Limb (tissue), 2 donors: ENCODE results near the gene USF1.
"Not testable (repeated sequence)": the region's sequence is repeated elsewhere in the genome, so short reads cannot be mapped to it uniquely, and the experiment has no call there.

Source experiments
- DNase-seq, 2 donors: peaks; one replicate each; pipeline ENCODE4 v3.0.0-alpha.2; 2016; ENCODE audit errors: extremely low spot score in 2 of 2

USF1 gene

DNA sequence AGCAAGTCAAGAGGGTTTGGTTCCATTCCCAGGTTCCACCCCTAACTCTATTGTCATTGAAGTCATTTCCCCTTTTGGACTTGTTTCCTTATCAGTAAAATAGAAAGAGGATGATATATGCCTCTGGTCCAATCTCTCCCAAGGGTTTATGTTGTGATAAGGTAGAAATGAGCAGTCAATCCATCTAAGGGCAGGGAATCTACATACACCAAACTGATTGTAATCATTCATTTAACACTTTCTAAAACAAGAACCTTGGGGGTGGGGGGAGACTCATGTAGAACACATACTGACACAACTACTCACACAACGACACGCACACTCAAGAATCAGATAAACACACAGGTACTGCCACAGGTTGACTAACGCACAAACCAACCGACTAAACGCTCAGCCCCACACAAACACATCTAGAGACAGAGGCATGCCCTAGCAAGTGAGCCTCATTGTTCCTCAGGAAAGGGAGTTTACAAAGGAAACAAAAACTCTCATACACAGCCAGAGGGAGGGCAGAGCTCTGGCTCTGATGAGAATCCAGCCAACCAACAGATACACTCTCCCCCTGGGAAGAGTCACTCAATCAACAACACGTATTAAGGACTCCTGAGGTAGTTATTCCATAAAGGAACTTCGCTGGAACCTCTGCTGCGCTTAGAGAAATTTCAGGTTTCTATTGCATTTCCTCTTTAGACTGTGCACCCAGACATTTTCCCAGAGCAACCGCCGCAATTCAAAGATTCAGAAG, 25.9 kb downstream of the USF1 start:
- DNase-seq: no peak

DNA sequence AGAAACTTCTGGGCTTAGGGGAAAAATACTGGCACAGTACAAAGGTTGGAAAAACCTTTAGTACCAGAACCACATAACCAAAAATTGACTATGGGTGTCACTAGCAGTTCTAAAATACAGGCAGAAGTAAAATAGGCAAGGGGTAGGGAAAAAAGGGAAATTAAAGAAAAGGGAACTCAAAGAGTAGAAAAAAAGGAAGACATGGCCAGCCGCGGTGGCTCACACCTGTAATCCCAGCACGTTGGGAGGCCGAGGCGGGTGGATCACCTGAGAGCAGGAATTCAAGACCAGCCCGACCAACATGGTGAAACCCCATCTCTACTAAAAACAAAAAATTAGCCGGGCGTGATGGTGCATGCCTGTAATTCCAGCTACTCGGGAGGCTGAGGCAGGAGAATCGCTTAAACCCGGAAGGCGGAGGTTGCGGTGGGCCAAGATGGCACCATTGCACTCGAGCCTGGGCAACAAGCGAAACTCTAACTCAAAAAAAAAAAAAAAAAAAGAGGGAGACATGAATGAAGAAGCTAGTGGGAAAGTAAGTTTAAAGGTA, 26.6 kb downstream of the USF1 start:
- DNase-seq: not testable (repeated sequence)

DNA sequence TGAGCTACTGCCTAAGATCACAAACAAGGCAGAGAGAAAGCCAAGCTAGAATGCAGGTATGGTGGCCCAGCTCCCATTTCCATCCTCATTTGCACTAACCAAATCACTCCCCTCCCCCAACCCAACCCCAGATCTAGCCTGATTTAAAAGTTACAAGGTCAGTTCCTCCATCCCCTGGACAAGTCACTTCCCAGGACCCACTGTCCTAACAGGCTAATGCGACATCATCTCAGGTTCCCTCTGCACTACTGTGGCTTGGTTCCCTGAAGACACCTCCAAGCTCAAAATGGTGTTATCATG, 27.2 kb downstream of the USF1 start:
- no peak for DNase-seq

DNA sequence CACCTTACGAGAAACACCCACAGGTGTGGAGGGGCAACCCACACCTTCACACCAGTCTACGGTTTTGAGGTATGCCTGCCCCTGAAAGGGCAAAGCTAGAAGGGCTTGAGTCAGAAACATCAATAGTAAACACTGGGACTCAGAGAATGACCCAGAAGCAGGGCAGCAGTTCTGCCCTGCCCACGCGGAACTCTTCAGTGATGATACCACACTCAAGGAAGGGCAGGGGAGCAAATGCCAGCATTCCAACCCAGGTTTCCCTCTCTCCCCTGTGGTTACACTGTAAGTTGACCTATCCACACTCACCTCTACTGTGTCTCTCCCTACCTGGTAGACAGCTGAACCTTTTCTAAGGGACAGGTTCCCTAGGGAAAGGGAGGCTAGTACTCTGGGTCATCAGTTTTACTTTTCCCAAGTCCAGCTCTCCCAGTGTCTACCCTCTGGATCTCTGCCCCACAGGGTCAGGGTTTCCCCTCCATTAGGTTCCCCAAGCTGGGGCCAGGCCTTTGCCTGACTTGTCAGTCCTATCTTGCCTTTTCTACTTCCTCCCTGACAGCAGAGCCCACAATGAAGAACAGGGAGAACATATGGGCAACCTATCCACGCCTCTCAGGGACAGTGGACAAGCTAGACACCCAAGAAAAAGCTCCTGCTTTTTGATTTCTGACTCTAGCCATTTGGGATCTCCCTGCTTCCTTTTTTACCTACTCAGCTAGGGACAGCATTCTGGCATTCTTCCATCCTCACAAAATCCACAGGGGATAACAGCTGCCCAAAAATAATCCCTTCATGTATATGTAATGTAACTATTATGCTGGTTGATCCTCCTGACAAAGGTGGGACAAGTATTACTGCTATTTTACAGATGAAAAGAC, 27.8 kb downstream of the USF1 start:
- no peak for DNase-seq

DNA sequence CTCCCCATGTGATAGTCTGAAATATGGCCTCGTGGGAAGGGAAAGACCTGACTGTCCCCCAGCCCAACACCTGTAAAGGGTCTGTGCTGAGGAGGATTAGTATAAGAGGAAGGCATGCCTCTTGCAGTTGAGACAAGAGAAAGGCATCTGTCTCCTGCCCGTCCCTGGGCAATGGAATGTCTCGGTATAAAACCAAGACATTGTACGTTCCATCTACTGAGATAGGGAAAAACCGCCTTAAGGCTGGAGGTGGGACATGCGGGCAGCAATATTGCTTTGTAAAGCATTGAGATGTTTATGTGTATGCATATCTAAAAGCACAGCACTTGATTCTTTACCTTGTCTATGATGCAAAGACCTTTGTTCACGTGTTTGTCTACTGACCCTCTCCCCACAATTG, 28.6 kb downstream of the USF1 start:
- not testable (repeated sequence) for DNase-seq

DNA sequence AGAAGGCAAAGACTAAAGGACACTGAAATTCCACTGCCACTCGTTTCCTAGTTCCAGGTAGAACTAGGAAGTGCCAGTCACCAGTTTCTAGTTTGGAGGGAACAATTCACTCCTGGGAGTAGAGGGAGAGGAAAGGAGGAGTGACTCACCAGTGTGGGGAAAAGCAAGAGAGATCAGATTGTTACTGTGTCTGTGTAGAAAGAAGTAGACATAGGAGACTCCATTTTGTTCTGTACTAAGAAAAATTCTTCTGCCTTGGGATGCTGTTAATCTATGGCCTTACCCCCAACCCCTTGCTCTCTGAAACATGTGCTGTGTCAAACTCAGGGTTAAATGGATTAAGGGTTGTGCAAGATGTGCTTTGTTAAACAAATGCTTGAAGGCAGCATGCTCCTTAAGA, 29.1 kb downstream of the USF1 start:
- DNase-seq: not testable (repeated sequence)

DNA sequence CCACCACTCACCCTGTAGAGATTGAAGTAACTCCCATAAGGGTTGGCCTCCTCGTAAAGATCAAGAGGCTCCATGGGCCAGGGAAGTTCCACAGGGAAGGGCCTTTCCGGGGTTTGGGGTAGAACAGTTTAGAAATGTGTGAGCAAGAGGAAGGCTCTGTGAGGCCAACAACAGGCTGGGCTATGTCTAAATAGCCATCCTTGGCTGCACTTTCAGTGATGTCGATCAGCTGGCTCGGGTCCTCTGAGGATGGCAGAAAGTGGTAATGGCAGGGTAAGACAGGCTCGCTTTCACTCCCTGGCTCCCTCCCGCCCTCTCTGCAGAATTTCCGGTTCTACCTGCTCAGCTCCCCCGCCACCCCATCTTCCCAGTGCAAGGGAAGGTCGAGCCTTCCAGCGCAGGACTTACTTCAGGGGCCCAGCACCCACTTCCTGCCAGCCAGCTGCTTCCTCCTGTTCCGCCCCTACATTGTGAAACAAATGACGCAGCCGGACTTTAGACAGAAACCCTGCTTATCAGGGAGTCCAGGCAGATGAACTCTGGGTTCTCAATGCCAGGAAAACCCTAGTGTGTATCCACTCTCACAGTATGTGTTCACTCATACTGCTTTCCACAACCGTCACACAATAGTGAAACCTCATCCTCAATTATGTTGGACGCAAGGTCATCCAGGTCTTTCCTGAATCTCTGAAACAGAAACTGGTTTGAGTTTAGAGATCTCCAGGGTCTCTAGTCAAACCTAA, 32.1 kb downstream of the USF1 start:
- peak in 1 of 2 donors; percentile 47 for DNase-seq

DNA sequence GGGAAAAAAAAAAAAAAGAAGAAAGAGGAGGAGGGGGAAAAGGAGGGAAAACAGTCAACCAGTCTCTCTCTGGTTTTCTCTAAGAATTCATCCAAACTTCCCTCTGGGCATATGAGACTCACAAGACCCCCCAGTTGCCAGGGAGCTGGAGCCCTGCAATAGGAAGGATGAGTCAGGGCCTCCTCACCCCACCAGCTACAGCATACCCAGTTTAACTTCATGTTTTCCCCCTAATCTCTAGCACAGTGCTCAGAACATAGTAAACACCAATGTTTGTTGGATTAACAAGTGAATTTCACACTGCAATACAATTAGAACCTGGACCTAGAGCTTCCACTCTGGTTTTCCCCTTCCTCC, 32.7 kb downstream of the USF1 start:
- DNase-seq: no peak

DNA sequence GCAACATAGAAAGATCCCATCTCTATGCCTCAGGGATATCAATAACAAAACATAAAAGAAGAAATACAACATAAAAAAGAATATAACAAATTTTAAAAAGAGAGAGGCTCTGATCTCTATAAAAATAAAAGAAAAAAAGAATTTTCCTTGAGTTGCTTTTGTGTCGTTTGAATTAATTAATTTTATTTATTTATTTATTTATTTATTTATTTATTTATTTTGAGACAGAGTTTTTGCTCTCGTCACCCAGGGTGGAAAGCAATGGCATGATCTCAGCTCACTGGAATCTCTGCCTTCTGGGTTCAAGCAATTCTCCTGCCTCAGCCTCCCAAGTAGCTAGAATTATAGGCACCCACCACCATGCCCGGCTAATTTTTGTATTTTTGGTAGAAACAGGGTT, 33.4 kb downstream of the USF1 start:
- DNase-seq: no peak

DNA sequence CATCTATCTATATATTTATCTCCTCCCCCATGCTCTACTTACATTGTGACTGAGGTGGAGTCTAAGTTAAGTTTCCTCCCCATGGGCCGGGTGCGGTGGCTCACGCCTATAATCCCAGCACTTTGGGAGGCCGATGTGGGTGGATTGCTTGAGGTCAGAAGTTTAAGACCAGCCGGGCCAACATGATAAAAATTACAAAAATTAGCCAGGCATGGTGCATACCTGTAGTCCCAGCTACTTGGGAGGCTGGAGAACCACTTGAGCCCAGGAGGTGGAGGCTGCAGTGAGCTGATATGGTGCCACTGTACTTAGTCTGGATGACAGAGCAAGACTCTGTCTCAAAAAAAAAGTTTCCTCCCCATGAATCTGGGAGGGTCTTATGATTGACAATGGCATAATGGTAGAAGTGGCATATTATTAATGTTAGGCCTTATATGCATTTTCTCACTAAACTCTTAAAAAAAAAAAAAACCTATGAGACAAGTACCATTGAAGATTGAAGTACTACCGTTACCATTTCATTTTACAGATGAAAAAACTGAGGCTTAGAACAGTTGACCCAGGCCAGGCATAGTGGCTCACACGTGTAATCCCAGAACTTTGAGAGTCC, 36.1 kb downstream of the USF1 start:
- no peak for DNase-seq

DNA sequence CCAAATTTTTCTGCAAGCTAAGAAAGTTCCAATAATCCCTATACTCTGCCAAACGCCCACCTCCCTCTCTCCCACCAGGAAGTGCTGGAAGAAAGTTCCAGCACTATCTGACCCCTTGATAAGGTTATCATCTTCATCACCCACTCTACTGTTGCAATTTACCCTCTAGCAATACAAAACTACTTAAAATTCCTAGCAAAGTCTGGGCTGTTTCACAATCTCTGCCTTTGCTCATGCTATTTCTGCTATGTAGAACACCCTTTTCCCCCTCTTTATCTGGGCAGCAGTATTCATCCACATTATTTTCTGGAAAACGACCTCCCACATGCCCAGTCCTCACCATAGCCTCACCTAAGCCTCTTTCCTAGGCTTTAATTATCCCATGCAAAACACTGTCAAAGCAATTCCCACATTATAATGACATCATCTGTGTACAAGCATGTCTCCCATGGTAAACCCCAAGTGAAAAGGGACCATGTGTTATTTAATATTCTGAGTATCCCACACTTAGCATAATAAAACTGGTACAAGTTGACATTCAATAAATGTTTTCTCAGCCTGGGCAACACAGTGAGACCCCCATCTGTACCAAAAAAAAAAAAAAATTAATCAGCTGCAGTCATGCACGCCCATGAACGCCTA, 36.8 kb downstream of the USF1 start:
- no peak for DNase-seq

DNA sequence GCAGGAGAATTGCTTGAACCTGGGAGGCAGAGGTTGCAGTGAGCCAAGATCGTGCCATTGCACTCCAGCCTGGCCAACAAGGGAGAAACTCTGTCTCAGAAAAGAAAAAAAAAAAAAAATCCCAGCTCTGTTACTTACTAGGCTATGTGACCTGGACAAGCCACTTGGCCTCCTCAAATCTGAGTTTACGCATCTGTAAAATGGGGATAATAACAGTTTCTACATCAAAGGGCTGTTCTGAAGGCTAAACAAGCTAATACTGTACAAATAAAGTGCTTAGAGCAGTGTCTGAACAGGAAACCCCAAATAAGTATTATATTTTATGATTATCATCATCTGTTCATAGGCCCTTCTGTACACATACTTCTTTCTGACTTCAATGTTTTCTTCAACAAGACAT, 38.4 kb downstream of the USF1 start:
- no peak for DNase-seq

DNA sequence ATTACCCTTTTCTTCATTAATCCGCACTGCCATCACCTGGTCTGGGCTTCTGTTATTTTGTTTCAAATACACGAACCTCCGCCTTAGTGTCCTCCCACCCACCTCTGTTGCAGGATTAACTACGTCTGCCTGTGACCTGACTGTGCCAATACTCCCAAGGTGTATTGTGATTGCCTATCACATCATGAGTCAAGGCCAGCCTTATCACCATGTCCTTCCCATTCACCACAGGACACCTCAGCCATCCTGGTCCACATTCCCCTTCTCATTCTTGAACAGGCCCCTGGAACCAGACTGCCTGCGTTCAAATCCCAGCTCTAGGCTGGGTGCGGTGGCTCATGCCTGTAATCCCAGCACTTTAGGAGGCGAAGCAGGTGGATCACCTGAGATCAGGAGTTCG, 39.2 kb downstream of the USF1 start:
- no peak for DNase-seq

DNA sequence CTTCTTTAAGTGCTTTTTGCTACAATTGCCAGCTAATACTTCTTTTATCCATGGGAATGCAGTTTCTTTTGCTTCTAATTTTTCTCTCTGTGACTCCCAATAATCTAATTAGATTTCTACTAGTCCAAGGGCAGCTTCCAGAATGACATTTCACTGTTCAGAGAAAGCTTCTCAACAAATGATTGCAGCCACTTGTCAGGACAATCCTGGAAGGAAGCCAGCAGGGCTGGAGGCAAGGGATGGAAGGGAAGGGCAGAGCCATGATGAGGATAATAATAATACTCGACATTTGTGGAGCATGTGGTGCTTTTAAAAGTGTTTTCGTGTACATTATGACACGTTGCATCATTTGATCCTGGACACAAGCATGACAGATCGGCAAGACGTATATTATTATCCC, 44.3 kb downstream of the USF1 start:
- DNase-seq: no peak

DNA sequence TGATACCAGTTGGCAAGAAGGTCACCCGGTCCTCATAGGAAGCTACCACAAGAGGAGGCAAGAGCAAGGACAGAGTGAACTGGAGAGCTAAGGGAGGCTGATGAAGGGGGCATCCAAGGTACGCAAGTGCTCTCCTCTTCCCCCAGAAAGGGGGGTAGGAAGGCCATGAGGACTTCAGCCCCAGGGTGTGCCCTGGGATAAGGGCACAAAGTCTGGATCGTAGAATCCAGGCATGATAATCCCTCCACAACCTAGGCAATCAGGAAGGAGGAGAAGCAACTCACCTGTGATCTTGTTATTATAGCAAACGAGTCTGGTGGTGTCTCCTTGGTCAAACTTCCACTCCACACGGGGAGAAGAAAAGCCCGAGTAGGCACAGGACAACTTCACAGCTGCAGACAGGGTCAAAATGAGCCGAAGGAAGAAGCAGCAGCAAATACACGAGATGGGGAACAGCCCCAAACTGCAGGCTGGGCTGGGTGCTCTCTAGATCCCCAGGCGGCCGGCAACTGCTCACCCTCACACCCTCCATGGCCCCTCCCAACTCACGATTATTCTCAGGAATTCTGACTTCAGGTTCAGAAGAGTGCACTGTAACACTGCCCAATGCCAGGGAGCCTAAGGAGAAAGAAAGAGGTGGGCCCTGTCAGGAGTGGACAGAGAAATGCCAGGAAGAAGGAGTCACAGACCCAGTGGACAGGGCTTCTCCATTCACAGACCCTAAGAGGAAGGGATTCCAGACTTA, 44.9 kb downstream of the USF1 start:
- no peak for DNase-seq

DNA sequence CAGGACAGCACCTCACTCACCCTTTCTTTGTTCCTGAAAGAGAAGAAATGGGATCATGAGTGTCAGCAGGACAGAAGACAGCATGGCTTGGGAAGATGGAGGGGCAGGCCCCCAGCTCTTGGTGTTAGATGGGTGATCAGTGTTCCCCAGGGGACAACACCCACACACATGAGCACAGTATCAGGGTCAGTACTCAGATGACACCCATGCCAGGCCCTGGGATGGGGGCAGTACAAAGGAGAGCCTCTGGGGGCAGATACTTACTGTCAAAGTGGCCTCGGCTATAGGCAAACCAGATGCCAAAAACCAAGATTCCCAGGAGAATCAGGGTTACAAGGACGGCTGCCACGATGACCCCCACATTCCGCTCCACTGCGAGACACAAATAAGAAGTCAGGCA, 46.4 kb downstream of the USF1 start:
- DNase-seq: no peak

DNA sequence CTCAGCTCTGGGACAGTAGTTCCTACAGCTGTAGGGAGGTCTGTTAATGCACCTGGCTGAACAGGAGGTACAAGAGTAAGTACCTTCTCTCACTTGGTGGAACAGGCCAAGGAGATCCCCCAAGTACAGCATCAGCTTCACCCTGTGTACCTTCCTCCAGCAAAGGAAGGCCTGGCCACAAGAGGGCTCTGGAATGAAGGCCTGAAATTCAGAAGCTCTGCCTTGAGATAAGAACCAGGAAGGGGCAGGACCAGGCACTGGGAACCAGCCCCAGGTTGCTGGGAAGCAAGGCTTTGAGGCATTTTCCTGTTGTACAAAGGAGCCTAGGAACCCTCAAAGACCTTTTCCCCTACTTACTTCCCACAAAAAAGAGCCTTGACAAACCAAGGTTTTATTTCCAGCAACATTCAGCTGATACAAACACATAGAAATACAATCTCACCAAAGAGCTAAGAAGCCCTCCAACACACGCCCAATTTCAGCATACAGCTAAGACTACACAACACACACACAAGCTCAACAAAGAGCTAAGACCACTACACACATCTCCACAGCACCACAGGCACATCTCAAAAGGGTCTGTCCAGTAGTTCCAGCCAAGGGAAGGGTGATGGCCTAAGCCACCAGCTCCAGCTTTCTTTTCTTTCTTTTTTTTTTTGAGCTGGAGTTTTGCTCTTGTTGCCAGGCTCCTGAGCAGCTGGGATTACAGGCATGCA, 48.3 kb downstream of the USF1 start:
- DNase-seq: peak in 1 of 2 donors; percentile 44

DNA sequence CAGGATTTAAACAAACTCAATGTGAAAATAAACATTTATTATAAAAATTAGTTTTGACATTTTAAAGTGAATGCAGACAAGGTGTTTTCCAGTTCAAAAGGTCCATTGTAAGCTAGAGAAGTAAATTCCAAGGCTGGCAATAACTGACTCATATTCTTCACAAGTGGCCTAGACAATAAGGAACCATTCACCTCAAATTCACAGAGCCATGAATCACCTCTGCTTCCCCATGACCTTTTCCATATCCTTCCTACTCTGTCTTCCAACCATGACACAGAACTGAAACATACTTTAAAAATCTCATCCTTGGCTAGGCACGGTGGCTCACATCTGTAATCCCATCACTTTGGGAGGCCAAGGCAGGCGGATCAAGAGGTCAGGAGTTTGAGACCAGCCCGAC, 49.6 kb downstream of the USF1 start:
- DNase-seq: no peak

DNA sequence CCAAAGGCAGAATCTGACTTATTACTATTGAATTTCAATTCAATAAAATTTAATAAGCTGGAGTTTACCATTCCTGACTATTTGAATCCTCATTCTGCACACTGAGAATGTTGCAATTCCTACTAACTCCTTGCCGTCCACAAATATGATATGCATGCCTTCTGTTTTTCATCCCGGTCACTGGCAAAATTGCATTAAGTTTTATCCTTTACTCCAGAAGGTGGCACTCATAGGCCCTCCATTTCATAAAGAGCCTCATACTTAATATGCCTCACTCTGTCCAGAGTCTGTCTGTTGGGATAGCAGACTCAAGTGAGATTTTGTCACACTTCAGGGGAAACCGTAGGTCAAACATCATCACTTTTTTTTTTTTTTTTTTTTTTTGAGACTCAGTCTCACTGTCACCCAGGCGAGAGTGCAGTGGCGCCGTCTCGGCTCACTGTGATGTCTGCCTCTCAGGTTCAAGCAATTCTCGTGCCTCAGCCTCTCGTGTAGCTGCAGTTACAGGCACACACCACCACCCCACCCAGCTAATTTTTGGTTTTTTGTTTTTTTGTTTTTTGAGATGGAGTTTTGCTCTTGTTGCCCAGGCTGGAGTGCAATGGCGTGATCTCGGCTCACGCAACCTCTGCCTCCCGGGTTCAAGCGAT, 52.1 kb downstream of the USF1 start:
- DNase-seq: peak in 1 of 2 donors; percentile 30
